HG02981 (cell line): ENCODE results near the gene ERCC6L2.

ENCODE experiments used
- ATAC-seq: cut with Tn5 transposase; IDR thresholded peaks from one replicate; pipeline ENCODE4 v1.9.1; 2021; ENCODE audit warnings: mild to moderate bottlenecking, moderate library complexity; ENCODE audit not compliant: unreplicated experiment

ERCC6L2 gene

GRCh38 chr9:95875305-95876137 lies at the start of gene ERCC6L2:
Gene ERCC6L2, plus strand, starts transcription at chr9:95875691. Its CDS starts 348 bp downstream, at chr9:95876039.
- peak; percentile 83 for ATAC-seq

- no peak for ATAC-seq
Measured at GRCh38 chr9:95826183-95826838, 49.2 kb upstream of the ERCC6L2 start.

- ATAC-seq = no peak
Measured at GRCh38 chr9:95830768-95831167, 44.7 kb upstream of the ERCC6L2 start.

DNA sequence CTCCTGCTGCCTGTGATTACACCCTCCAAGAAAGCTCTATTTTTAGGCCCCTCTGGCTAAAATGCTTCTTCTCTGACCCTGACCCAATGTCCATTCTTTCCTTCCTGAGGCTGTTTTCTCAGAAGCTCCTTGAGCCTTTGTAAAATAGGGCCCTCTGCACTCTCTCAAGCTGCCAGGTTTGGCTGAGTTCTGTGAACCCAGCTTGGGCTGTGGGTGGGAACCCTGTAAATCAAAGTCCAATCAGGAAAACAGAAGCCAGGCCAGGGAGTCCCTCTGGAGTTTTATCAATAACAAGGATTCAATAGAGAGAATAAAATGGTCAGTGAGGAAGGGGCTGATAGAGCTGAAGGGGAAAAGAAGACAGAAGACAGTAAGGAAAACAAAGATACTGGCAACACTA lies 43.7 kb upstream of the ERCC6L2 start:
- ATAC-seq = no peak

DNA sequence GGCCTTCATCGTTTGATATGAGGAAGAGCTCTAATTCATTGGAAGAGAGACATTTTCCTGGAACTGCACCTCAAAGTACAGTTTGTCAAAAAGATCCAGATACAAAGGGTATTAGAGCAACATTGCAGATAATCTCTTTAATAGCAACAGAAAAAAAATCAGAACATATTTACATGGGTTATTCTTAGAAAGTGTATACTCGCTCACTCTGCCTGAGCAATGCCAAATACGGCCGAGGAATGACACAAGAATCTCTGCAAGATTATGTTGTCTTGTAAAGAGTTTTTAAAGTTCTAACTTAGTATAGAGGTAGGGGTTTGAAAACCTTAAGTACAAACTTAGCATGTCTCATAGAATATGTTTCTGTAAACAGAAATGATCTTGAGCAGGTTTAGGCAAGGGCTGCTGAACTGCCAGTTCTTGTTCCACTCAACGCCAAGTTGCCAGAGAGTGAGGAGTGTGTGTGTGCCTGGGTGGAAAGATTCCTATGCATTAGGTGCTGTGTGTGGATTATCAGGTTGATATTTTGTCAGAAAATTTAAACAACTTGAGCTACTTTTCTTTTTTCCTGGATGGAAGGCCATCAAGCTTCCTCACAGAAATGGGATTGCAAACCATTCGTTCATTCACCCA lies 41.8 kb upstream of the ERCC6L2 start:
- no peak for ATAC-seq

DNA sequence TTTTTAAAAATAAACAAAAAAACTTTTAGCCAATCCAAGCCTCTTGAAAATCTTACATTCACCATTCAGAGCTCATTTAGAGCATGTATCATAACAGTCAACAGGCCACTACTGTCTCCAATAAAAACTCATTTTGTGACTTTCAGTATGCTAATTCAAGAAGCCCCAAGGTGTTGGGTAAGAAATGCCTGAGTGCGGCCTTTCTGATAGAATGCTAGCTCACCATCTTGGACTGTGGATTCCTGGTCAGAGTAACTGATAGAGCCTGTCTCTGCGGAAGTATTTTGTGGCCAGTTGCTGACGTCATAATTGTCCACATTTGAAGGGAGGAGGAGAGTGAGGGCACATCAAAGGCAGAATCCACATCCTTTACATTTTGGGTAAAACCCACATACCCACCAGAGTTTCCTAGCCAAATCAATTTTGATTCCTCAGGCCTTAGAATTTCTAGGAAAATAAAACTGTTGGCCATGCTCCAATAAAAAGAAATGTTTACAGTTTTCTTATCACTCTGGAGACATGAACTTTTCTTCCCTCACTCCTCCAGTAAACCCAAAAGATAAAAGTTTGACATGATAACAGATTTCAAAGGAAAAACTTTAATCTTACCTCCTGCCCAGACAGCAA lies 41.1 kb upstream of the ERCC6L2 start:
- no peak for ATAC-seq

DNA sequence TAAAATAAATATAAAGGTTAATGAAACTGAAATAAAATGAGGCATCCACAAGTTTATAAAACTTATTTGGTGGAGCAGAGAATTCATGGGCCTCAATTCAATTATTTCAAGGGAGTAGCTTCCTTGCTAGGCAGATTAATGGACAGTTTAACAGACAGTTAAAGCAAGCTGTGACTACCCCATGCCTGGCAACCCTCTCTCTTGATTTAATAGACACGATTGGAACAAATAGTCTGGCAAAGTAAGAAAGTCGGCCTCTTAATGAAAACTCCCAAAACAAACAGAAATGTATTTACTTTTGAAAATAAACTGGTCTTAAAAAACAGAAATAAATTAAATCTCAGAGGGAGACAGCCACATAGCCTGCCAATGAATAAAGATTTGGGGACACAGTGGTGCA lies 40.1 kb upstream of the ERCC6L2 start:
- no peak for ATAC-seq

- ATAC-seq = no peak
Measured at GRCh38 chr9:95836072-95836471, 39.4 kb upstream of the ERCC6L2 start.

DNA sequence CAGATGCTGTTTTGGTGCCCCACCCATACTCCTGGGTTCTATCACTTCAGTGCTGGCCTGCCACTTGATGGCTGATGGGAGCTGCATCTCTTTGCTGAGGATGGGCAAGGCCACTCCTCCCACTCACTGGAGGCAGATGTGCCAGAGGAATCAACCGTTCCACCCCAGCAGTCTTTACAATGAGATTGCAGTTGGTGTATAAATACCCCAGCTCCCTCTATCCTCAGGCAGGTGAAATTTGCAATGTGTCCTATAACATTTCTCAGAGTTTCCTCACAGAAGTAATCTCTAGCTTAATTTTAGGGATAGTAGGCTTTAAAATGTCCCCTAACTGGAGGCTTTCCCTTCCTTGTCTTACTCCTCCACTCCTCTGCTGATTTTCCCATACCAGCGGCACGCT lies 36.5 kb upstream of the ERCC6L2 start:
- no peak for ATAC-seq

- no peak for ATAC-seq
Measured at GRCh38 chr9:95840074-95840473, 35.4 kb upstream of the ERCC6L2 start.

DNA sequence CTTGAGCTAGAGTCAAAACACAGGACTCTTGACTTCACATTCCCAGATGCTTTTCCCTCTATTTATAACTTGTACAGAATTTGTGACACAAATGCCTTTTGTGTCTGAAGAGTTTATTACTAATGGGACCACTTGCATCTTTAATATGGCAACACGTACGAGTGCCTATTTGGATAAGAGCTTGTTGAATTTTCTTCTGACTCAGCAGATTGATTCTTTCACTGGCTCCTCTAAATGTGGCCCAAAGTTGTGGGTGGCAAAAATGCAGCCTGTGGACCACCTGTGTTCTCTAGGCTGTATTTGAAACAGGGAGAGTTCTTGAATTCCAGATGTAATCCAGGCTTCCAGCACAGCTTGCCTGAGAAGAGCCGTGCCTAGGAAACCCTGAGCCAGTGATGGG lies 34.1 kb upstream of the ERCC6L2 start:
- no peak for ATAC-seq

DNA sequence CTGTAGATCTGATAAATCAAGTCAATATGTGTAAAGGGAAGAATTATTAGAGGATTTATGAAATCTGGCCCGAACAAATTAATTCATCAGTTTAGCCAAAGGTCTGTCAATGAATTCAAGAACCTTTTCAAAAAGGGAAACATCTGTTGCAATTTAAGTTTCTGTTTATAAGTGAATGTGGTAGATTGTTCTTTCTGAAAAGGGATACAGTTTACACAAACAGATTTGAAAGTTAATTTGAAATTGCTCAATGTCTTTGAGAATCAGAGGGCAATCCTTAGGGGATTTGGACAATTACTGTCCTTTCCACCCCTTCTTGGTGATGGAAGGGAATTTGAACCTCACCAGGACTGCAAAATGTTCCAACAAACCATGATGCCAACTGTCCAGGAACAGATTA lies 29.7 kb upstream of the ERCC6L2 start:
- no peak for ATAC-seq

DNA sequence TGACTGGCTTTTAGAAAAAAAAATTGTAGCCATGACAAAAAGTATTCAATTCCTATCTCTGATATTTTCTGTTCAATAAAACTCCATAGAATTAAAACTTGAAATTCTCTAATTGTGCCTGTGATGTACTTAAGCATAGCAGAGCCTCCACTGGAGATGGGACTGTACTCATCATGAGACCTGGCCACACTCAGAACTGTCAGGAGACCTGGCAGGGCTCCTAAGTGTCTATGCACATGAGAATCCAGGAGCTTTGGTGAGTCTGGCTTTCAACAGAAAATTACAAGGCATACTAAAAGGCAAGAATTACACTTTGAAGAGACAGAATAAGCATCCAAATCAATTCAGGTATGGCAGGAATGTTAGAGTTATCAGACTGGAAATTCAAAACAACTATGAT lies 26.7 kb upstream of the ERCC6L2 start:
- no peak for ATAC-seq

DNA sequence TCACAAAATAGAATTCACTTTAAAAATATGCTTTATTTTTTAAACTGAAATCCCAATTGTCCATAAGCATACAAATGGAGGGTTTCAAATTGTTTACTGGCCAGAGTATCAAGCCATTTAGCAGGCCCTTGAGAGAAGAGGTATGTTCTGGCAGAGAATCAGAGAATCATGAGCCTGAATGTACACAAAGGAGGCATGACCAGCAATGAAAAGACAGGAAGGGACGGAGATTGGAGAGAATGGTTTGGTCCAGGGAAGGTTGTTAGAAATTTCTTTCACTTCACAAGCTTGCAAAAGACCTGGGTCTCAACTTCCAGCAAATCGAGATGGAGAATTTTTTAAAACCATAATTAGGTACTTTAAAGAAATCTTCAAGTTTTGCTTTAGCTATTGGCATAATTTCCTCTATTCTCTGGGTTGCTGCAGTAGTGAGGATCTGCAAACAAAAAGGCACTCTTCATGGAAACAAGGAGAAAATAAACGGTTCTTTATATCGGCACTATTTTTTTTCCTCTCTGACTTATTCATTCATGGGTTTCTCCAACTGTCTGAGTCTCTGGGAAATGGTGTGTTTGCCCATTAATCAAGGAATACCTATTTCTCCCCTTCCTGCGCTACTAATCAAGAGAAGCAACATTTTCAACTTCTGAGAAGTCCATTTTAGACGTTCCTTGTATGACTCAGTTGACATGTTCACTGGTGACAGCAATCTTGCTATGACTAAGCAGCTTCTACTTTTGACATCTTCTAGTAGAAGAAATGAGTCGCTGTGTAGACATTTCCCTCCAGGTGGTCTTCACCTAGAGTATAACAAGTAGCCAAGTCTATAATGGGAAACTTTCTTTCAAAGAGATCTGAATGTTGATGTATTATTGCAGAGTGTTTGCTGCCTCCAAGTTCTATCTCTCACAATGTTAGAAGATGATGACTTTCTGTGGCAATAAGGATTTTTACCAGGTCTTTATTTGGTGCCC lies 23.1 kb upstream of the ERCC6L2 start:
- ATAC-seq = peak; percentile 96

DNA sequence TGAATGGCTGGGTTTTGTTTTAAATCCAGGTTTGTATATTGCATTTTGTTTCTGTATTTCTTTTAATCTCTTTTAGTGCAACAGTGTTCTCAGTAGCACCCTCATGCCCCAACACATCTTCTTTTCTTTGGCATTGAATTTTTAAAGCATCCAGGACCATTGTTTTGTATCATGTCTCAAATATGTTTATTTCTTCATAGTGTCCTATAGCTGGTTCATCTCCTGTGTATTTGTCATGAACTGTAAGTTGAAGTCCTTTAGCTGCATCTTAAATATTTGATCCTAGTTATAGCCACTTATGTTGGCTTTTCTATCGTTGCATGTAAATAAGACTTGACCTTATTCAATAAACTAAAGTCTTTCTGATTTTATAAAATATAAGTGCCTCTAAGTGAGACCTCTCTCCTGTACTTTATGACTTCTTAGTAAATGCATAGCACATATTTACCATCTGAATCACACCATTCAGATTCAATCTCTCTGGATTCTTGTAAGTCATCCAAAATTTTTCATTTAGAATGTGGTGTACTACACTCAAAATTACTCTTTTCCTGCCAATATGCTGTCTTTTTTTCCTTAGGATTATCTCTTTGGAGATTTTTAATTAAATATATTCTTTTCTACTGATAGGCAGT lies 21.0 kb upstream of the ERCC6L2 start:
- ATAC-seq = no peak

DNA sequence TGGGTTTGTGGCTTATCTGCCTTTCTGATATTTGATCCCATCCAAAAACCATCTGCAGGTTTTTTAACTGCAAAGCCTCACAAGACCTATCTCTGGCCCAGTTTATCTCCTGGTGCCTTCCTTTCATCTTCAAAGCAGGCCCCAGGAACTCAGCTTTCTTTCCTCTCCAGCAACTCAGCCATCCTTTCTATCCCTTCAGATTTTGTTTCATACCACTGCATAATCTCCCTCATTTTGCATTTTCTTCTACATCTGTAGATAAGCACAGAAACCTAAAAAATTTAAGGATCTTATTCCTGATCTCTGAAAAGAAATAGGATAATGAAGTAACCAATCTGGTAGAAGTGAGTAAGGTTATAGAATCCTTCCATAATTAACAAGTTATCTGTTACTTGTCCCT lies 19.5 kb upstream of the ERCC6L2 start:
- ATAC-seq = no peak

DNA sequence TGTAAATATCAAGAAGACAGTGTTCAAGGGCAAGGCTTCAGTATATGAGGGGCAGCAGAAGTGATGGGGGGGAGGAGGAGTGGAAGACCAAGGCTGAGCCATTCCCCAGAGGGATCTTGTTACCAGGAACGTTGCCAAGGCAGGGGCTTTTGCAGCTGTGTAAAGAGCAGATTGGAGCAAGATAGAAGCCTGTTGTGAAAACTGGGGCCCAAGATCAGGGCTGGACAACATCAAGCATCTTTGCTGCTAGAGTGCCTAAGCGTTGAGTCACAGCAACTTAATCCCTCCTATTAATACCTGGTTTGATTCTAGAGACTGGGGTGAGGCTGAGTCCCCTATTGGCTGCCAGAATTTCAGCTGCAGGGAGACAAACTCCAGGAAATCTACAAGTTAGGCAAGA lies 18.4 kb upstream of the ERCC6L2 start:
- ATAC-seq = no peak

DNA sequence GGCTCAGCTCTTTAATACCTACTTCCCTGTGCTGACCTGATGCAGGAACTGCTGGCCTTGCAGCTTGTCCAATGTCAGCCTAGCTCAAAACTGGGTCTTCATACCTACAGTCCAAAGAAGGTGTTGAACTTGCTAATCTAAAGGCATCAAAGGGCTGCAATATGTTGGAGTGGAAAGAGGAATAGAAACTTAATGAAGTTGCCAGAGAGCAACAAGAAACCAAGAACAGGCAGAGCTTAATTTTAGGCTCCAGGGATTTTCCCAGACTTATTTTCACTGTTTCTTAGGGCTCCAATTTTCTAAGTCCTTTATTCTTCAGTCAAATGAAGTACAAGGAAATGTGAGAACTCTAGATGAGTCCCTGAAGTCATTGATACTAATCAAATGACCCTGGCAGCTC lies 17.6 kb upstream of the ERCC6L2 start:
- ATAC-seq = no peak

DNA sequence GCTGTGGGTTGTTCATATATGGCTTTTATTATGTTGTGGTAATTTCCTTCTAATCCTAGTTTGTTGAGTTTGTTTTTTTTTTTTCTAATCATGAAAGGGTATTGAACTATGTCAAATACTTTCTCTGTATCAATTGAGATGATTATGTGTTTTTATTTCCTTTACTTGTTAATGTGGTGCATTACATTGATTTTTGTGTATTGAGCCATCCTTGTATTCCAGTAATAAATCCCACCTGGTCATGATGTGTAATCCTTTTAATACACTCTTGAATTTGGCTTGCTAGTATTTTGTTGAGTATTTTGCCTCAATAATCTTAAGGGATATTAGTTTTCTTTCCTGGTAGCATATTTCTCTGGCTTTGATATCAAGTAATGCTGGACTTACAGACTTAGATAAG lies 13.1 kb upstream of the ERCC6L2 start:
- ATAC-seq = no peak
